NB4 (cell line): ENCODE data around the gene SMARCAL1.

Experiments used
- MYC ChIP-seq: IDR thresholded peaks from 2 replicates; pipeline ENCODE4 v1.6.1; 2011; ENCODE audit warnings: low read depth, low read length
- POLR2A ChIP-seq: IDR thresholded peaks from 2 replicates; pipeline ENCODE4 v1.6.1; 2011; ENCODE audit warnings: mild to moderate bottlenecking; ENCODE audit not compliant: insufficient read length; ENCODE audit errors: extremely low read depth
- TF ChIP-seq, protein P1 (sequence below): IDR thresholded peaks from one replicate; pipeline ENCODE4 v1.5.1; 2012; ENCODE audit warnings: low read depth, low read length
- TF ChIP-seq, protein P2 (sequence below): IDR thresholded peaks from 2 replicates; pipeline ENCODE4 v1.6.1; 2011; ENCODE audit warnings: low read depth, low read length

DNA sequence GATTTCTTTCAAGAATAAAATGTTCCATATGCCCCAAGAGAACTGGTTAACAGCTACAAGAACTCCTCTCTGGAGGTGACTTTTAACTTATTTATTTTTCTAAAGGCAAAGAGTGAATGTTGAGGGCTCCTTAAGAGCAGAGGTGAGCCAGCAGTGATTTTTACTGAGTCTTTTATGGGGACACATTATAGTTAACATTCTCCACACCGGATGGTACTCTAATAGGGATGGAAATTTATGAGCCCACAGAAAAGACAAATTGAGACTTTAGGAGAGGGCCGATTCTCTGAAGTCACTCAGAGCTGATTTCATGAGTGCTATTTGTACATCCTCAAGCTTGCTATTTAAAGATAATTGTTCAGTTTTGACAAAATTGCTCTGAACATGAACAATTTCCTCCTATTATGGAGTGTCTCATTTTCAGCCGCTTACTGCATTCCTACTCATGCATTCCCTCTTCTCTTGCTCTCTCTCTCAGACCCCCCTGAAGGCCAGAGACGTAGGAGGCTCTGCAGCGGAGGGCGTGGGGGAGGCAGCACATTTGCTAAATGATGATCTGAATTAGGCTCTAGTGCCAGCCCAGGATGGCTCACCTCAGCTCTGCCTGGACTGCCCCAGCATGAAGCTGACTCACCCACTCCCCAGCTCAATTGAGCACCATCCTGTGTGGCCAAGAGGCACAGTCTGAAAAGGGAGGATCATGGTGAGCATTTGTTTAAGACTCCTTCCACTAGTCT lies 80.5 kb downstream of the SMARCAL1 start:
- TF ChIP-seq, protein P1, sequence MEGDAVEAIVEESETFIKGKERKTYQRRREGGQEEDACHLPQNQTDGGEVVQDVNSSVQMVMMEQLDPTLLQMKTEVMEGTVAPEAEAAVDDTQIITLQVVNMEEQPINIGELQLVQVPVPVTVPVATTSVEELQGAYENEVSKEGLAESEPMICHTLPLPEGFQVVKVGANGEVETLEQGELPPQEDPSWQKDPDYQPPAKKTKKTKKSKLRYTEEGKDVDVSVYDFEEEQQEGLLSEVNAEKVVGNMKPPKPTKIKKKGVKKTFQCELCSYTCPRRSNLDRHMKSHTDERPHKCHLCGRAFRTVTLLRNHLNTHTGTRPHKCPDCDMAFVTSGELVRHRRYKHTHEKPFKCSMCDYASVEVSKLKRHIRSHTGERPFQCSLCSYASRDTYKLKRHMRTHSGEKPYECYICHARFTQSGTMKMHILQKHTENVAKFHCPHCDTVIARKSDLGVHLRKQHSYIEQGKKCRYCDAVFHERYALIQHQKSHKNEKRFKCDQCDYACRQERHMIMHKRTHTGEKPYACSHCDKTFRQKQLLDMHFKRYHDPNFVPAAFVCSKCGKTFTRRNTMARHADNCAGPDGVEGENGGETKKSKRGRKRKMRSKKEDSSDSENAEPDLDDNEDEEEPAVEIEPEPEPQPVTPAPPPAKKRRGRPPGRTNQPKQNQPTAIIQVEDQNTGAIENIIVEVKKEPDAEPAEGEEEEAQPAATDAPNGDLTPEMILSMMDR: no peak
- TF ChIP-seq POLR2A (no peak), MYC (no peak)
- TF ChIP-seq, protein P2, sequence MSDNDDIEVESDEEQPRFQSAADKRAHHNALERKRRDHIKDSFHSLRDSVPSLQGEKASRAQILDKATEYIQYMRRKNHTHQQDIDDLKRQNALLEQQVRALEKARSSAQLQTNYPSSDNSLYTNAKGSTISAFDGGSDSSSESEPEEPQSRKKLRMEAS: no peak; the same call in 1 of the 2 replicates
